HCT116 (cell line): ENCODE results near the gene WAC. TPM values are rescaled to one million over a fixed set of nuclear protein-coding genes. Genes with fewer than 3 reads are reported as not detected.

Experiments
- ATAC-seq: fragments of 200-7000 bp; cut with Tn5 transposase; 2 replicates; pipeline ENCODE4 v1.9.1; 2020; ENCODE audit warnings: mild to moderate bottlenecking, moderate library complexity
- BruUV-seq: library from RNA; stranded (reverse); fragments of 400-500 nt; replicated peaks from 2 replicates; lab custom pipeline; 2021; lab: Mats Ljungman, UMichigan
- CTCF ChIA-PET: fragments of 300-600 bp; sonication (Branson Sonifier 250); formaldehyde crosslinking; loops from one replicate; lab custom pipeline; 2021; ENCODE audit warnings: antibody characterized with exemption; lab: Charles Lee
- POLR2A ChIA-PET: fragments of 300-600, 350-600 bp; sonication (Branson Sonifier 250); formaldehyde crosslinking; loops from one replicate; lab custom pipeline; 2021; ENCODE audit warnings: antibody characterized with exemption; lab: Charles Lee
- RAD21 ChIA-PET, 2 experiments: fragments of 300-600 bp; sonication (Branson Sonifier 250); formaldehyde crosslinking; loops; one replicate each; lab custom pipeline; 2023; ENCODE audit warnings: low total read pairs in 2 of 2; ENCODE audit not compliant: uncharacterized antibody in 2 of 2, unreplicated experiment in 2 of 2, low non-redundant PET in 1 of 2; lab: Charles Lee
- DNase-seq: peaks from one replicate; pipeline ENCODE4 v3.0.0-alpha.2; 2010; ENCODE audit warnings: low read depth, low spot score
- H2AFZ ChIP-seq: fragments of 200-600 bp; shearing (Covaris generic), sonication (generic); 2 replicates; pipeline ENCODE4 v1.6.1; 2017; ENCODE audit warnings: low read depth, mixed run types, mixed read lengths, antibody characterized with exemption, low read length; ENCODE audit not compliant: poor library complexity, severe bottlenecking
- H3K27ac ChIP-seq: 2 replicates; pipeline ENCODE4 v1.5.1; 2012; ENCODE audit warnings: low read depth, low read length
- H3K27me3 ChIP-seq: fragments of 200-600 bp; sonication (generic); 2 replicates; pipeline ENCODE4 v1.6.1; 2016; ENCODE audit warnings: mixed run types, low read length, mixed read lengths; ENCODE audit not compliant: insufficient read depth
- H3K36me3 ChIP-seq, 2 experiments: fragments of 200-500 bp in 1 of 2; fragments of 200-600 bp in 1 of 2; sonication (Bioruptor generic) in 1 of 2; sonication (generic) in 1 of 2; 2 replicates each; pipeline versions ENCODE4 v1.5.1 to v1.6.1; 2014 to 2016; ENCODE audit warnings: low read length in 2 of 2, inconsistent platforms in 1 of 2, mixed read lengths in 1 of 2, mixed run types in 1 of 2; ENCODE audit not compliant: insufficient read depth in 2 of 2, control insufficient read depth in 1 of 2
- H3K4me1 ChIP-seq, 2 experiments: fragments of 200-600 bp in 1 of 2; sonication (generic) in 1 of 2; 2 replicates each; pipeline versions ENCODE4 v1.5.1 to v1.6.1; 2012 to 2017; ENCODE audit warnings: low read length in 2 of 2, inconsistent platforms in 1 of 2, mild to moderate bottlenecking in 1 of 2, mixed read lengths in 1 of 2, mixed run types in 1 of 2, moderate library complexity in 1 of 2; ENCODE audit not compliant: insufficient read depth in 2 of 2, control insufficient read depth in 1 of 2
- H3K4me2 ChIP-seq: fragments of 200-600 bp; sonication (generic); 2 replicates; pipeline ENCODE4 v1.6.1; 2017; ENCODE audit warnings: mixed run types, low read length, mixed read lengths
- H3K4me3 ChIP-seq, 2 experiments: fragments of 200-600 bp in 1 of 2; sonication (generic) in 1 of 2; replicated peaks in 1 of 2; 2 replicates each; pipeline ENCODE4 v1.5.1; 2011 to 2016; ENCODE audit warnings: low read length in 2 of 2, control low read depth in 1 of 2, low read depth in 1 of 2, mild to moderate bottlenecking in 1 of 2, mixed read lengths in 1 of 2, mixed run types in 1 of 2
- H3K79me2 ChIP-seq: fragments of 200-600 bp; sonication (generic); 2 replicates; pipeline ENCODE4 v1.6.1; 2017; ENCODE audit warnings: mild to moderate bottlenecking, mixed run types, low read length, moderate library complexity, mixed read lengths; ENCODE audit not compliant: insufficient read depth
- H3K9ac ChIP-seq: fragments of 200-600 bp; sonication (generic); 2 replicates; pipeline ENCODE4 v1.6.1; 2016; ENCODE audit warnings: low read length, mixed read lengths
- H3K9me2 ChIP-seq: fragments of 200-600 bp; sonication (generic), shearing (Covaris generic); 2 replicates; pipeline ENCODE4 v1.6.1; 2017; ENCODE audit warnings: mixed run types, mild to moderate bottlenecking, moderate library complexity; ENCODE audit not compliant: insufficient read depth
- H3K9me3 ChIP-seq, 2 experiments: fragments of 200-500 bp in 1 of 2; fragments of 200-600 bp in 1 of 2; sonication (Bioruptor generic) in 1 of 2; sonication (generic) in 1 of 2; 2 replicates each; pipeline ENCODE4 v1.6.1; 2014 to 2017; ENCODE audit warnings: low read length in 2 of 2, mixed read lengths in 2 of 2, inconsistent platforms in 1 of 2, low read depth in 1 of 2, mild to moderate bottlenecking in 1 of 2, mixed run types in 1 of 2, moderate library complexity in 1 of 2; ENCODE audit not compliant: control insufficient read depth in 1 of 2, insufficient read depth in 1 of 2
- H4K20me1 ChIP-seq: fragments of 200-600 bp; sonication (generic), shearing (Covaris generic); 2 replicates; pipeline ENCODE4 v1.6.1; 2017; ENCODE audit warnings: mixed run types, mild to moderate bottlenecking, moderate library complexity; ENCODE audit not compliant: insufficient read depth
- CTCF ChIP-seq, 3 experiments: fragments of 200-600 bp in 1 of 3; sonication (generic) in 1 of 3; IDR thresholded peaks in 2 of 3; conservative IDR thresholded peaks in 1 of 3; 2 replicates each; pipeline ENCODE4 v1.5.1; 2012 to 2017; ENCODE audit warnings: low read depth in 2 of 3, low read length in 2 of 3, antibody characterized with exemption in 1 of 3, borderline replicate concordance in 1 of 3, control low read depth in 1 of 3, mild to moderate bottlenecking in 1 of 3, mixed read lengths in 1 of 3, mixed run types in 1 of 3, moderate library complexity in 1 of 3; ENCODE audit not compliant: insufficient read depth in 1 of 3
- EGR1 ChIP-seq: IDR thresholded peaks from 2 replicates; pipeline ENCODE4 v1.6.1; 2012; ENCODE audit warnings: low read depth
- EZH2 ChIP-seq: fragments of 200-600 bp; sonication (generic); IDR thresholded peaks from 2 replicates; pipeline ENCODE4 v1.6.1; 2017; ENCODE audit warnings: antibody characterized with exemption, mixed run types
- MAX ChIP-seq: IDR thresholded peaks from 2 replicates; pipeline ENCODE4 v1.6.1; 2012
- POLR2A ChIP-seq: IDR thresholded peaks from 2 replicates; pipeline ENCODE4 v1.7.0; 2011; ENCODE audit warnings: borderline replicate concordance; ENCODE audit not compliant: insufficient read depth, insufficient read length; ENCODE audit errors: extremely low read depth
- POLR2AphosphoS5 ChIP-seq: IDR thresholded peaks from 2 replicates; pipeline ENCODE4 v1.6.1; 2011; ENCODE audit warnings: mild to moderate bottlenecking, low read depth, low read length, moderate library complexity
- RAD21 ChIP-seq: IDR thresholded peaks from 2 replicates; pipeline ENCODE4 v1.6.1; 2012; ENCODE audit warnings: low read depth, mild to moderate bottlenecking
- SIN3A ChIP-seq: IDR thresholded peaks from 2 replicates; pipeline ENCODE4 v1.6.1; 2012; ENCODE audit warnings: low read depth
- TCF7L2 ChIP-seq: IDR thresholded peaks from 2 replicates; pipeline ENCODE4 v1.7.0; 2011; ENCODE audit warnings: borderline replicate concordance, inconsistent platforms; ENCODE audit not compliant: insufficient read depth, insufficient read length; ENCODE audit errors: extremely low read depth
- YY1 ChIP-seq: IDR thresholded peaks from 2 replicates; pipeline ENCODE4 v1.6.1; 2011; ENCODE audit warnings: low read length, low read depth, moderate library complexity, mild to moderate bottlenecking; ENCODE audit not compliant: insufficient replicate concordance; ENCODE audit errors: extremely low read depth
- ZBTB33 ChIP-seq: IDR thresholded peaks from 2 replicates; pipeline ENCODE4 v1.6.1; 2011; ENCODE audit warnings: mild to moderate bottlenecking, low read length, moderate library complexity; ENCODE audit not compliant: insufficient replicate concordance; ENCODE audit errors: extremely low read depth
- ZFX ChIP-seq: fragments of 450-650 bp; IDR thresholded peaks from 2 replicates; pipeline ENCODE4 v1.6.1; 2017
- ZNF274 ChIP-seq: fragments of 200-500 bp; sonication (Bioruptor generic); IDR thresholded peaks from 2 replicates; pipeline ENCODE4 v1.6.1; 2014; ENCODE audit warnings: mild to moderate bottlenecking, low read depth, low read length, inconsistent platforms
- intact Hi-C: fragments of 100-400 bp; cut with micrococcal nuclease; formaldehyde crosslinking; loops from 2 replicates; pipeline ENCODE4 v1.10.0; 2022
- total RNA-seq: library from RNA; stranded (reverse); gene quantifications from one replicate; pipeline ENCODE4 v1.2.1, GENCODE V29; 2021; ENCODE audit not compliant: unreplicated experiment

WAC gene
- total RNA-seq, 1 experiment from 2014 or later: 117 TPM

- peak; percentile 41 for ATAC-seq
- POLR2A ChIA-PET: interaction anchor here (0.6 kb wide), 2 partner anchors 647 to 750 kb away, joined by 3 to 5 read pairs; no protein-coding TSS in a partner anchor
These were observed 820 bp downstream of the WAC start for GRCh38 chr10:28533571-28534304.

More at GRCh38 chr10:28533571-28534304, 820 bp downstream of the WAC start:
- Histone ChIP-seq H3K9me3 (no peaks in the 10 kb centered on the region), H3K4me2 (peak overlapping the region; percentile 88), H3K27ac (peak overlapping the region; percentile 77), H3K27me3 (no peaks in the 10 kb centered on the region), H4K20me1 (peaks cover 29% of the 10 kb centered on the region; the same call in 1 of the 2 replicates), H3K4me3 (peak overlapping the region; percentile 63 to 97), H3K9me2 (no peaks in the 10 kb centered on the region), H3K36me3 (peaks cover 33 to 42% of the 10 kb centered on the region in 2 experiments), H2AFZ (no peak overlapping the region), H3K9ac (peak overlapping the region; percentile 97), H3K4me1 (peaks cover 4 to 22% of the 10 kb centered on the region in 2 experiments; a peak in 3 of 4 replicates)
- ChIA-PET CTCF (no interaction called here), RAD21 (no interaction called here)
- no peak for DNase-seq
- intact Hi-C loops: loop anchor here (2.0 kb wide), 1 partner anchor 101 kb away; no protein-coding TSS in a partner anchor
- BruUV-seq: no TSS peak
- TF ChIP-seq EGR1: no peak
- peak; percentile 56 for TF ChIP-seq YY1
- TF ChIP-seq EZH2: no peak
- TF ChIP-seq SIN3A: 0 out of 2 replicates have a peak, but pooled peaks have one; percentile 9
- no peak for TF ChIP-seq POLR2AphosphoS5
- TF ChIP-seq MAX: no peak
- TF ChIP-seq ZNF274: no peak
- TF ChIP-seq ZBTB33: no peak
- TF ChIP-seq ZFX: peak; percentile 100
- no peak for TF ChIP-seq POLR2A
- no peak for TF ChIP-seq CTCF (IDR thresholded peaks at IDR 0.05 in 2 of 3, conservative IDR thresholded peaks at IDR 0.05 in 1 of 3; ENCODE audit: borderline replicate concordance in 1 of 3, insufficient read depth in 1 of 3, low read depth in 2 of 3, low read length in 2 of 3)
- no peak for TF ChIP-seq RAD21
- peak; percentile 33 for TF ChIP-seq TCF7L2
- TF ChIP-seq, all 23 proteins: peak for 4
- peaks cover 82% of the 10 kb centered on the region for H3K79me2 ChIP-seq
